HepG2 (cell line): ENCODE results near the gene OVCH2. TPM values are rescaled to one million over a fixed set of nuclear protein-coding genes. Genes with fewer than 3 reads are reported as not detected.

Source experiments
- ATAC-seq: fragments of 200-7000 bp; cut with Tn5 transposase; 3 replicates; pipeline ENCODE4 v1.9.1; 2020; ENCODE audit warnings: mild to moderate bottlenecking, moderate library complexity
- BruUV-seq: library from RNA; stranded (reverse); fragments of 400-500 nt; replicated peaks from 2 replicates; lab custom pipeline; 2021; lab: Mats Ljungman, UMichigan
- CTCF ChIA-PET: fragments of 300-600 bp; formaldehyde crosslinking; extraction: SDS; loops from one replicate; lab custom pipeline; 2021; ENCODE audit warnings: low total read pairs, inconsistent platforms, low intra/inter-chr PET ratio; lab: Yijun Ruan, JAX
- POLR2A ChIA-PET: fragments of 350-600 bp; sonication (Branson Sonifier 250); formaldehyde crosslinking; loops from one replicate; lab custom pipeline; 2020; ENCODE audit warnings: antibody characterized with exemption, inconsistent platforms; lab: Yijun Ruan, JAX
- DNase-seq: peaks from one replicate; pipeline ENCODE4 v3.0.0-alpha.2; 2015; ENCODE audit warnings: low spot score
- FAIRE-seq: peaks from 3 replicates; lab custom pipeline; 2011; peaks lifted over from hg19 to GRCh38; lab: Jason Lieb, UNC
- H2AFZ ChIP-seq: one replicate; pipeline ENCODE4 v1.6.1; 2011; ENCODE audit warnings: low read length, inconsistent platforms
- H3K27ac ChIP-seq: fragments of 300-600 bp; 3 replicates; pipeline ENCODE4 v1.8.0; 2011; ENCODE audit warnings: mixed run types, mild to moderate bottlenecking, mixed read lengths, low read length, inconsistent platforms; ENCODE audit not compliant: insufficient read depth; ENCODE audit errors: extremely low read length
- H3K27me3 ChIP-seq, 2 experiments: fragments of 200-600 bp in 1 of 2; 2 replicates in 1 of 2; 3 replicates in 1 of 2; pipeline versions ENCODE4 v1.6.0 to v1.8.0; 2011; ENCODE audit warnings: low read length in 2 of 2, mild to moderate bottlenecking in 2 of 2, moderate library complexity in 2 of 2, inconsistent platforms in 1 of 2; ENCODE audit not compliant: insufficient read depth in 2 of 2, control insufficient read depth in 1 of 2
- H3K36me3 ChIP-seq, 2 experiments: fragments of 200-600 bp in 1 of 2; replicated peaks in 1 of 2; 2 replicates in 1 of 2; 3 replicates in 1 of 2; pipeline versions ENCODE4 v1.5.1 to v1.8.0; 2011; ENCODE audit warnings: low read length in 2 of 2, inconsistent platforms in 1 of 2; ENCODE audit not compliant: insufficient read depth in 2 of 2, control insufficient read depth in 1 of 2
- H3K4me1 ChIP-seq: 2 replicates; pipeline ENCODE4 v1.5.1; 2012; ENCODE audit warnings: low read length, inconsistent platforms; ENCODE audit not compliant: insufficient read depth
- H3K4me2 ChIP-seq: 2 replicates; pipeline ENCODE4 v1.6.0; 2011; ENCODE audit warnings: low read depth, low read length, inconsistent platforms
- H3K4me3 ChIP-seq, 3 experiments: fragments of 200-600 bp in 1 of 3; sonication (generic), shearing (Covaris generic) in 1 of 3; replicated peaks in 1 of 3; 2 replicates each; pipeline ENCODE4 v1.5.1; 2011 to 2016; ENCODE audit warnings: low read length in 3 of 3, inconsistent platforms in 2 of 3, low read depth in 2 of 3, mild to moderate bottlenecking in 2 of 3, control low read depth in 1 of 3, mixed read lengths in 1 of 3; ENCODE audit not compliant: insufficient read depth in 1 of 3
- H3K79me2 ChIP-seq: one replicate; pipeline ENCODE4 v1.6.1; 2011; ENCODE audit warnings: low read length, inconsistent platforms; ENCODE audit not compliant: insufficient read depth
- H3K9ac ChIP-seq: 2 replicates; pipeline ENCODE4 v1.6.0; 2011; ENCODE audit warnings: mild to moderate bottlenecking, low read depth, low read length, inconsistent platforms; ENCODE audit not compliant: insufficient read depth
- H3K9me3 ChIP-seq: 2 replicates; pipeline ENCODE4 v1.5.1; 2012; ENCODE audit warnings: mild to moderate bottlenecking, low read length
- H4K20me1 ChIP-seq: 2 replicates; pipeline ENCODE4 v1.6.0; 2011; ENCODE audit warnings: inconsistent platforms, mild to moderate bottlenecking, low read length, moderate library complexity; ENCODE audit not compliant: insufficient read depth
- EEA1 ChIP-seq: sonication (generic); formaldehyde crosslinking; IDR thresholded peaks from 2 replicates; pipeline ENCODE4 v1.5.1; 2020; ENCODE audit warnings: mild to moderate bottlenecking, missing genetic modification reagents, borderline replicate concordance
- MED13 ChIP-seq: sonication (generic); formaldehyde crosslinking; IDR thresholded peaks from 2 replicates; pipeline ENCODE4 v1.5.0; 2020; ENCODE audit warnings: missing genetic modification reagents
- NR2F2 ChIP-seq: IDR thresholded peaks from 2 replicates; pipeline ENCODE4 v1.6.1; 2012; ENCODE audit warnings: low read depth, inconsistent platforms, borderline replicate concordance
- SMAD1 ChIP-seq: sonication (generic); formaldehyde crosslinking; IDR thresholded peaks from 2 replicates; pipeline ENCODE4 v1.4.0; 2020; ENCODE audit warnings: missing genetic modification reagents, low read depth, mild to moderate bottlenecking, borderline replicate concordance
- SRSF9 ChIP-seq: fragments of 200-400 bp; formaldehyde crosslinking; IDR thresholded peaks from 2 replicates; pipeline ENCODE4 v1.6.1; 2018; ENCODE audit warnings: borderline replicate concordance, mild to moderate bottlenecking, low read depth, low read length; ENCODE audit not compliant: insufficient read depth, poor library complexity, severe bottlenecking
- TOE1 ChIP-seq: sonication (generic); formaldehyde crosslinking; IDR thresholded peaks from 2 replicates; pipeline ENCODE4 v1.4.0; 2020; ENCODE audit warnings: mild to moderate bottlenecking, missing genetic modification reagents
- ZFAT ChIP-seq: sonication (generic); formaldehyde crosslinking; conservative IDR thresholded peaks from 2 replicates; pipeline ENCODE4 v1.8.1; 2023; ENCODE audit warnings: missing genetic modification reagents, inconsistent platforms
- ZSCAN31 ChIP-seq: sonication (generic); formaldehyde crosslinking; IDR thresholded peaks from 2 replicates; pipeline ENCODE4 v1.5.0; 2020; ENCODE audit warnings: low read depth, mild to moderate bottlenecking, missing genetic modification reagents
- ZSCAN9 ChIP-seq: IDR thresholded peaks from 2 replicates; pipeline ENCODE4 v1.6.1; 2016; ENCODE audit warnings: borderline replicate concordance
- WGBS: methylation state at CpG from one replicate; pipeline ENCODE4 v1.1.6; 2017; ENCODE audit warnings: low lambda C conversion rate; 5-methylcytosine and 5-hydroxymethylcytosine counted together
- in situ Hi-C: cut with HindIII; loops from 2 replicates; pipeline ENCODE4 v1.10.0; 2017; ENCODE audit warnings: low pct_unique_long_range_greater_than_20kb; ENCODE audit not compliant: extremely low pct_ligation_motif_present
- intact Hi-C: fragments of 100-400 bp; cut with micrococcal nuclease; formaldehyde crosslinking; loops from one replicate; pipeline ENCODE4 v1.10.0; 2022; ENCODE audit not compliant: unreplicated experiment
- polyA plus RNA-seq, 8 experiments: library from polyadenylated mRNA; depleted of rRNA in 3 of 8; stranded (reverse) in 7 of 8; unstranded in 1 of 8; fragments of >200 nt; fragmentation: Illumina TruSeq in 4 of 8; extraction: Trizol in 4 of 8; gene quantifications; 2 replicates each; pipeline versions ENCODE4 v1.2.1 to v1.2.3, GENCODE V29; 2011 to 2016; ENCODE audit warnings: low read depth in 4 of 8, missing spikeins in 1 of 8, mixed read lengths in 1 of 8; ENCODE audit not compliant: insufficient read depth in 1 of 8
- total RNA-seq, 5 experiments: library from RNA; depleted of rRNA; stranded (reverse); fragments of >200 nt; fragmentation: Illumina TruSeq; extraction: Trizol; gene quantifications; 2 replicates each; pipeline ENCODE4 v1.2.3, GENCODE V29; 2016; ENCODE audit warnings: low read depth in 1 of 5
- TF ChIP-seq, protein P1 (sequence below): sonication (generic); formaldehyde crosslinking; IDR thresholded peaks from 2 replicates; pipeline ENCODE4 v1.5.0; 2020; ENCODE audit warnings: missing genetic modification reagents
- TF ChIP-seq, protein P2 (sequence below): sonication (generic); formaldehyde crosslinking; IDR thresholded peaks from 2 replicates; pipeline ENCODE4 v1.4.0; 2020; ENCODE audit warnings: missing genetic modification reagents
- TF ChIP-seq, protein P3 (sequence below): sonication (generic); formaldehyde crosslinking; IDR thresholded peaks from 2 replicates; pipeline ENCODE4 v1.4.0; 2020; ENCODE audit warnings: mild to moderate bottlenecking, missing genetic modification reagents, borderline replicate concordance
- TF ChIP-seq, protein P4 (sequence below): IDR thresholded peaks from 2 replicates; pipeline ENCODE4 v1.6.1; 2016; ENCODE audit warnings: low read depth, control low read depth
- TF ChIP-seq, protein P5 (sequence below): sonication (generic); formaldehyde crosslinking; IDR thresholded peaks from 2 replicates; pipeline ENCODE4 v1.5.0; 2020; ENCODE audit warnings: mild to moderate bottlenecking, missing genetic modification reagents

OVCH2 gene
- total and polyA plus RNA-seq, 2 of the 13 experiments (the other 11 are each of a cell fraction or from before 2014, with no cell fraction given), result not detected

DNA sequence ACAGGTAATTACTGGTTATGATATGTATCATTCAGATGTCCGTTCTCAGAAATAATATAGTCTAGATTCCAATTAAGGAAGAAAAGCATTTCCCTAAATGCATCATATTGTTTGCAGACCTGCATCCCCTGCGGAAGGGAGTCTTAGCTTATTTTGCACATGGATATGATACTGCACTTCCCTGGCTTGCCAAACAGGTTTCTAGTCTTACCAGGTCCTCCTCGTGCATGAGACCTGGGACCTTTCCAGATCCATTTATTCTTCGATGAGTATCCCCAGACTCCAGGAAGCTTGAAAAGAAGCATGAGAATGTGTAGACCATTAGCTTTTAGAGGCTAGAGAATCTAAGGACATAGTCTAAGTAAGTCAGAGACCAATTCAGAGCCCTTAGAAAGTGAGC, 63.5 kb downstream of the OVCH2 start:
- Histone ChIP-seq H3K36me3 (peaks cover 23 to 54% of the 10 kb centered on the region in 2 experiments), H4K20me1 (no peaks in the 10 kb centered on the region), H3K4me2 (no peak overlapping the region), H3K9ac (no peak overlapping the region), H3K27me3 (no peaks in the 10 kb centered on the region), H3K27ac (no peak overlapping the region), H3K9me3 (no peaks in the 10 kb centered on the region), H3K4me3 (no peak overlapping the region), H3K79me2 (no peaks in the 10 kb centered on the region), H3K4me1 (no peaks in the 10 kb centered on the region), H2AFZ (no peak overlapping the region)
- DNase-seq (no peak), ATAC-seq (no peak), FAIRE-seq (no peak)
- intact Hi-C loops, result no loop called here
- BruUV-seq, result no TSS peak
- POLR2A ChIA-PET, result no interaction called here
- WGBS, result 92% methylated on average over 4 of the region's 4 CpGs
- in situ Hi-C loops, result no loop called here
- CTCF ChIA-PET, result no interaction called here
- TF ChIP-seq TOE1 (CRISPR knock-in tag) (no peak), NR2F2 (no peak), SRSF9 (no peak), ZSCAN31 (no peak), EEA1 (CRISPR knock-in tag) (no peak), ZFAT (CRISPR knock-in tag) (no peak), SMAD1 (no peak), ZSCAN9 (CRISPR knock-in tag) (no peak), MED13 (CRISPR knock-in tag) (no peak)
- TF ChIP-seq, protein P1, sequence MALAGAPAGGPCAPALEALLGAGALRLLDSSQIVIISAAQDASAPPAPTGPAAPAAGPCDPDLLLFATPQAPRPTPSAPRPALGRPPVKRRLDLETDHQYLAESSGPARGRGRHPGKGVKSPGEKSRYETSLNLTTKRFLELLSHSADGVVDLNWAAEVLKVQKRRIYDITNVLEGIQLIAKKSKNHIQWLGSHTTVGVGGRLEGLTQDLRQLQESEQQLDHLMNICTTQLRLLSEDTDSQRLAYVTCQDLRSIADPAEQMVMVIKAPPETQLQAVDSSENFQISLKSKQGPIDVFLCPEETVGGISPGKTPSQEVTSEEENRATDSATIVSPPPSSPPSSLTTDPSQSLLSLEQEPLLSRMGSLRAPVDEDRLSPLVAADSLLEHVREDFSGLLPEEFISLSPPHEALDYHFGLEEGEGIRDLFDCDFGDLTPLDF, result no peak
- TF ChIP-seq, protein P2, sequence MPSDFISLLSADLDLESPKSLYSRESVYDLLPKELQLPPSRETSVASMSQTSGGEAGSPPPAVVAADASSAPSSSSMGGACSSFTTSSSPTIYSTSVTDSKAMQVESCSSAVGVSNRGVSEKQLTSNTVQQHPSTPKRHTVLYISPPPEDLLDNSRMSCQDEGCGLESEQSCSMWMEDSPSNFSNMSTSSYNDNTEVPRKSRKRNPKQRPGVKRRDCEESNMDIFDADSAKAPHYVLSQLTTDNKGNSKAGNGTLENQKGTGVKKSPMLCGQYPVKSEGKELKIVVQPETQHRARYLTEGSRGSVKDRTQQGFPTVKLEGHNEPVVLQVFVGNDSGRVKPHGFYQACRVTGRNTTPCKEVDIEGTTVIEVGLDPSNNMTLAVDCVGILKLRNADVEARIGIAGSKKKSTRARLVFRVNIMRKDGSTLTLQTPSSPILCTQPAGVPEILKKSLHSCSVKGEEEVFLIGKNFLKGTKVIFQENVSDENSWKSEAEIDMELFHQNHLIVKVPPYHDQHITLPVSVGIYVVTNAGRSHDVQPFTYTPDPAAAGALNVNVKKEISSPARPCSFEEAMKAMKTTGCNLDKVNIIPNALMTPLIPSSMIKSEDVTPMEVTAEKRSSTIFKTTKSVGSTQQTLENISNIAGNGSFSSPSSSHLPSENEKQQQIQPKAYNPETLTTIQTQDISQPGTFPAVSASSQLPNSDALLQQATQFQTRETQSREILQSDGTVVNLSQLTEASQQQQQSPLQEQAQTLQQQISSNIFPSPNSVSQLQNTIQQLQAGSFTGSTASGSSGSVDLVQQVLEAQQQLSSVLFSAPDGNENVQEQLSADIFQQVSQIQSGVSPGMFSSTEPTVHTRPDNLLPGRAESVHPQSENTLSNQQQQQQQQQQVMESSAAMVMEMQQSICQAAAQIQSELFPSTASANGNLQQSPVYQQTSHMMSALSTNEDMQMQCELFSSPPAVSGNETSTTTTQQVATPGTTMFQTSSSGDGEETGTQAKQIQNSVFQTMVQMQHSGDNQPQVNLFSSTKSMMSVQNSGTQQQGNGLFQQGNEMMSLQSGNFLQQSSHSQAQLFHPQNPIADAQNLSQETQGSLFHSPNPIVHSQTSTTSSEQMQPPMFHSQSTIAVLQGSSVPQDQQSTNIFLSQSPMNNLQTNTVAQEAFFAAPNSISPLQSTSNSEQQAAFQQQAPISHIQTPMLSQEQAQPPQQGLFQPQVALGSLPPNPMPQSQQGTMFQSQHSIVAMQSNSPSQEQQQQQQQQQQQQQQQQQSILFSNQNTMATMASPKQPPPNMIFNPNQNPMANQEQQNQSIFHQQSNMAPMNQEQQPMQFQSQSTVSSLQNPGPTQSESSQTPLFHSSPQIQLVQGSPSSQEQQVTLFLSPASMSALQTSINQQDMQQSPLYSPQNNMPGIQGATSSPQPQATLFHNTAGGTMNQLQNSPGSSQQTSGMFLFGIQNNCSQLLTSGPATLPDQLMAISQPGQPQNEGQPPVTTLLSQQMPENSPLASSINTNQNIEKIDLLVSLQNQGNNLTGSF, result no peak
- TF ChIP-seq, protein P3, sequence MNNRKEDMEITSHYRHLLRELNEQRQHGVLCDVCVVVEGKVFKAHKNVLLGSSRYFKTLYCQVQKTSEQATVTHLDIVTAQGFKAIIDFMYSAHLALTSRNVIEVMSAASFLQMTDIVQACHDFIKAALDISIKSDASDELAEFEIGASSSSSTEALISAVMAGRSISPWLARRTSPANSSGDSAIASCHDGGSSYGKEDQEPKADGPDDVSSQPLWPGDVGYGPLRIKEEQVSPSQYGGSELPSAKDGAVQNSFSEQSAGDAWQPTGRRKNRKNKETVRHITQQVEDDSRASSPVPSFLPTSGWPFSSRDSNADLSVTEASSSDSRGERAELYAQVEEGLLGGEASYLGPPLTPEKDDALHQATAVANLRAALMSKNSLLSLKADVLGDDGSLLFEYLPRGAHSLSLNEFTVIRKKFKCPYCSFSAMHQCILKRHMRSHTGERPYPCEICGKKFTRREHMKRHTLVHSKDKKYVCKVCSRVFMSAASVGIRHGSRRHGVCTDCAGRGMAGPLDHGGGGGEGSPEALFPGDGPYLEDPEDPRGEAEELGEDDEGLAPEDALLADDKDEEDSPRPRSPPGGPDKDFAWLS (CRISPR knock-in tag), result no peak
- TF ChIP-seq, protein P4, sequence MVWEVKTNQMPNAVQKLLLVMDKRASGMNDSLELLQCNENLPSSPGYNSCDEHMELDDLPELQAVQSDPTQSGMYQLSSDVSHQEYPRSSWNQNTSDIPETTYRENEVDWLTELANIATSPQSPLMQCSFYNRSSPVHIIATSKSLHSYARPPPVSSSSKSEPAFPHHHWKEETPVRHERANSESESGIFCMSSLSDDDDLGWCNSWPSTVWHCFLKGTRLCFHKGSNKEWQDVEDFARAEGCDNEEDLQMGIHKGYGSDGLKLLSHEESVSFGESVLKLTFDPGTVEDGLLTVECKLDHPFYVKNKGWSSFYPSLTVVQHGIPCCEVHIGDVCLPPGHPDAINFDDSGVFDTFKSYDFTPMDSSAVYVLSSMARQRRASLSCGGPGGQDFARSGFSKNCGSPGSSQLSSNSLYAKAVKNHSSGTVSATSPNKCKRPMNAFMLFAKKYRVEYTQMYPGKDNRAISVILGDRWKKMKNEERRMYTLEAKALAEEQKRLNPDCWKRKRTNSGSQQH, result no peak
- TF ChIP-seq, protein P5, sequence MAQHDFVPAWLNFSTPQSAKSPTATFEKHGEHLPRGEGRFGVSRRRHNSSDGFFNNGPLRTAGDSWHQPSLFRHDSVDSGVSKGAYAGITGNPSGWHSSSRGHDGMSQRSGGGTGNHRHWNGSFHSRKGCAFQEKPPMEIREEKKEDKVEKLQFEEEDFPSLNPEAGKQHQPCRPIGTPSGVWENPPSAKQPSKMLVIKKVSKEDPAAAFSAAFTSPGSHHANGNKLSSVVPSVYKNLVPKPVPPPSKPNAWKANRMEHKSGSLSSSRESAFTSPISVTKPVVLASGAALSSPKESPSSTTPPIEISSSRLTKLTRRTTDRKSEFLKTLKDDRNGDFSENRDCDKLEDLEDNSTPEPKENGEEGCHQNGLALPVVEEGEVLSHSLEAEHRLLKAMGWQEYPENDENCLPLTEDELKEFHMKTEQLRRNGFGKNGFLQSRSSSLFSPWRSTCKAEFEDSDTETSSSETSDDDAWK (CRISPR knock-in tag), result no peak
